Pancreas (tissue), 10 donors: ENCODE results near the gene GNPTG. TPM values are rescaled to one million over a fixed set of nuclear protein-coding genes. Genes with fewer than 3 reads are reported as not detected.
"Not testable (repeated sequence)": the region's sequence is repeated elsewhere in the genome, so short reads cannot be mapped to it uniquely, and the experiment has no call there.

Experiments used
- ATAC-seq, 4 donors: fragments of 200-7000 bp; cut with Tn5 transposase; one replicate each; pipeline versions ENCODE4 v1.8.0 to v1.9.1; 2020; ENCODE audit warnings: mild to moderate bottlenecking in 4 of 4, moderate library complexity in 4 of 4
- DNase-seq, 6 donors: peaks; one replicate each; pipeline ENCODE4 v3.0.0-alpha.2; 2020
- FAIRE-seq: peaks from 2 replicates; lab custom pipeline; 2012; peaks lifted over from hg19 to GRCh38; lab: Jason Lieb, UNC
- H3K27ac ChIP-seq, 4 donors: fragments of 200-600 bp; sonication (generic); 1 replicate in 3 of 4; 2 replicates in 1 of 4; pipeline versions ENCODE4 v1.5.0 to v1.8.0; 2020
- H3K27me3 ChIP-seq, 4 donors: fragments of 200-600 bp; one replicate each; pipeline ENCODE4 v1.8.0; 2021
- H3K36me3 ChIP-seq, 3 donors: fragments of 200-600 bp; sonication (generic) in 1 of 3; one replicate each; pipeline versions ENCODE4 v1.5.0 to v1.8.0; 2020 to 2021
- H3K4me1 ChIP-seq, 3 donors: fragments of 200-600 bp; one replicate each; pipeline ENCODE4 v1.8.0; 2021
- H3K4me3 ChIP-seq, 4 donors: fragments of 200-600 bp; sonication (generic) in 2 of 4; one replicate each; pipeline versions ENCODE4 v1.5.0 to v1.8.0; 2020 to 2021
- H3K9me3 ChIP-seq, 4 donors: fragments of 200-600 bp; one replicate each; pipeline ENCODE4 v1.8.0; 2021
- CTCF ChIP-seq, 4 donors: fragments of 200-600 bp; sonication (generic) in 3 of 4; IDR thresholded peaks; one replicate each; pipeline versions ENCODE4 v1.5.0 to v1.8.0; 2021; ENCODE audit warnings: antibody characterized with exemption in 4 of 4
- WGBS, 2 donors: extraction: QIAGEN DNeasy Blood & Tissue Kit; methylation state at CpG; one replicate each; pipeline ENCODE4 v1.1.7; 2013; 5-methylcytosine and 5-hydroxymethylcytosine counted together
- intact Hi-C, 3 donors: fragments of 100-400 bp; cut with DNase I; formaldehyde crosslinking; loops; one replicate each; pipeline versions ENCODE4 v1.11.1 to v1.14.2; 2022
- polyA plus RNA-seq, 2 donors: library from polyadenylated mRNA; stranded (reverse); fragments of 200-250 nt; gene quantifications; one replicate each; pipeline ENCODE4 v1.2.3, GENCODE V29; 2013
- total RNA-seq, 6 donors: library from RNA; stranded (reverse); fragmentation: NEBNext Ultra II Directional in 4 of 6; extraction: Animal tissue kit (Norgen Biotek cat#: 25700) in 4 of 6; gene quantifications; one replicate each; pipeline versions ENCODE4 v1.2.1 to v1.2.4, GENCODE V29; 2021 to 2023
- donor health status: healthy with polysubstance abuse.
- donor health status: DM: no; HTN: no; CAD: no; lungs with moderate emphysema.
- donor health status: DM: no; HTN: no; CAD: no.
- donor health status: control.
- donor health status: control.
- donor health status: Bipolar disorder and iron deficiency.
- donor health status: DM: yes; HTN: yes; CAD: no.
- donor health status: DM: no; HTN: no; CAD: no.
- donor health status: DM: no; HTN: no; CAD: no.
- donor health status: DM: yes; HTN: yes; CAD: no.

The GNPTG gene
- total and polyA plus RNA-seq, 8 donors = 28.0 to 75.3 (median 40.9) TPM

GRCh38 chr16:1326391-1326790, 25.3 kb upstream of the GNPTG start:
- Histone ChIP-seq H3K27ac (no peak overlapping the region), H3K9me3 (no peaks in the 10 kb centered on the region), H3K36me3 (peaks cover 3 to 23% (median 6%) of the 10 kb centered on the region in 3 donors), H3K4me3 (no peak overlapping the region), H3K27me3 (no peaks in the 10 kb centered on the region), H3K4me1 (no peaks in the 10 kb centered on the region)
- no peak for FAIRE-seq
- intact Hi-C loops = no loop called here
- no peak for DNase-seq
- TF ChIP-seq CTCF (IDR thresholded peaks at IDR 0.05) = no peak
- ATAC-seq = no peak
- WGBS, 2 donors = 73 to 78% methylated on average over 17 of the region's 17 CpGs

- H3K9me3 ChIP-seq = no peaks in the 10 kb centered on the region
These were observed 24.6 kb upstream of the GNPTG start for GRCh38 chr16:1326946-1327618.

GRCh38 chr16:1327619-1327947, 24.1 kb upstream of the GNPTG start:
- Histone ChIP-seq H3K4me3 (no peak overlapping the region), H3K27ac (no peak overlapping the region), H3K9me3 (no peaks in the 10 kb centered on the region), H3K36me3 (peaks cover 3 to 14% (median 6%) of the 10 kb centered on the region in 3 donors), H3K4me1 (peaks cover 0 to 7% (median 0%) of the 10 kb centered on the region in 3 donors), H3K27me3 (no peaks in the 10 kb centered on the region)
- intact Hi-C loops = no loop called here
- no peak for DNase-seq
- 66 to 70% methylated on average over 5 of the region's 5 CpGs for WGBS, 2 donors
- no peak for FAIRE-seq
- no peak for ATAC-seq
- no peak for TF ChIP-seq CTCF (IDR thresholded peaks at IDR 0.05)

More at GRCh38 chr16:1326946-1327618, 24.6 kb upstream of the GNPTG start:
- no peak for ATAC-seq
- TF ChIP-seq CTCF (IDR thresholded peaks at IDR 0.05) = no peak
- 81 to 82% methylated on average over 17 of the region's 17 CpGs for WGBS, 2 donors
- DNase-seq = no peak
- intact Hi-C loops = no loop called here
- Histone ChIP-seq H3K4me1 (peaks cover 0 to 2% (median 0%) of the 10 kb centered on the region in 3 donors), H3K27me3 (no peaks in the 10 kb centered on the region), H3K27ac (no peak overlapping the region), H3K4me3 (no peak overlapping the region), H3K36me3 (peaks cover 3 to 18% (median 6%) of the 10 kb centered on the region in 3 donors)
- FAIRE-seq = no peak

GRCh38 chr16:1328136-1328535, 23.6 kb upstream of the GNPTG start:
- FAIRE-seq, H3K4me1 ChIP-seq, intact Hi-C loops, H3K27ac ChIP-seq, H3K27me3 ChIP-seq, H3K4me3 ChIP-seq, DNase-seq, H3K9me3 ChIP-seq, ATAC-seq: not testable (repeated sequence)
- 88 to 90% methylated on average over 20 of the region's 20 CpGs for WGBS, 2 donors
- H3K36me3 ChIP-seq = peaks cover 3 to 14% (median 6%) of the 10 kb centered on the region in 3 donors

DNA sequence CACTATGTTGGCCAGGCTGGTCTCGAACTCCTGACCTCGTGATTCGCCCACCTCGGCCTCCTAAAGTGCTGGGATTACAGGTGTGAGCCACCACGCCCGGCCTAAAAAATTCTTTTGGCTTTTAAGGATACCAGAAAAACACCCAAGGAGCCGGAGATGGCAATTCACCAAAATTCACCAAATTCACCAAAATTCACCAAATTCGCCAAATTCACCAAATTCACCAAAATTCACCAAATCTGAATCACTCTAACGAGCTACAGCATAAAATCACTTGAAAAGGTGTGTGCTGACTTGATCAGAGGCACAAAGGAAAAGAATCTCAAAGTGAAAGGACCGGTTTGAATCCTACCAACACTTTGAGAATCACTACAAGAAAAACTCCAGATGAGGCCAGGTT, 22.8 kb upstream of the GNPTG start:
- WGBS, 2 donors = 87% methylated on average over 10 of the region's 10 CpGs
- H3K27me3 ChIP-seq, ATAC-seq, H3K27ac ChIP-seq, H3K4me3 ChIP-seq, DNase-seq, H3K9me3 ChIP-seq, intact Hi-C loops, FAIRE-seq: not testable (repeated sequence)
- peaks cover 1 to 16% (median 4%) of the 10 kb centered on the region in 3 donors for H3K4me1 ChIP-seq
- peaks cover 0 to 12% (median 0%) of the 10 kb centered on the region in 3 donors for H3K36me3 ChIP-seq

- H3K4me3 ChIP-seq = no peak overlapping the region
- H3K36me3 ChIP-seq = no peaks in the 10 kb centered on the region
- peak in 1 of 4 donors; percentile 30 for TF ChIP-seq CTCF (IDR thresholded peaks at IDR 0.05)
- no peak for FAIRE-seq
- no peak for ATAC-seq
- no peak overlapping the region for H3K27ac ChIP-seq
- DNase-seq = peak in 2 of 6 donors; percentile 11 to 67
- intact Hi-C loops = no loop called here
- H3K4me1 ChIP-seq = peaks cover 6 to 20% (median 6%) of the 10 kb centered on the region in 3 donors
- WGBS, 2 donors = 73 to 81% methylated on average over 17 of the region's 17 CpGs
- no peaks in the 10 kb centered on the region for H3K9me3 ChIP-seq
- peaks cover 0 to 11% (median 2%) of the 10 kb centered on the region in 4 donors for H3K27me3 ChIP-seq
These were observed 21.3 kb upstream of the GNPTG start for GRCh38 chr16:1330260-1330914.
